ENCODE data around the gene PARD3B. TPM values are rescaled to one million over a fixed set of nuclear protein-coding genes. Genes with fewer than 3 reads are reported as not detected.

PARD3B gene
- total RNA-seq, 2 donors from 2014 or later: 15.0 to 17.8 TPM

- Histone ChIP-seq H3K4me3 (no peak overlapping the region), H3K9me3 (no peaks in the 10 kb centered on the region), H3K27ac (no peak overlapping the region), H3K27me3 (no peaks in the 10 kb centered on the region), H3K36me3 (replicated peaks in 1 of 2; ENCODE audit: insufficient read depth in 1 of 2, low read depth in 2 of 2) (no peaks in the 10 kb centered on the region), H3K4me1 (no peaks in the 10 kb centered on the region)
- intact Hi-C loops (cut with DNase I): no loop called here
- TF ChIP-seq CTCF (IDR thresholded peaks at IDR 0.05): no peak
- TF ChIP-seq POLR2A (IDR thresholded peaks at IDR 0.05): no peak
- no peak for DNase-seq
- 82 to 100% methylated on average over 1 of the region's 1 CpG for WGBS, 2 donors
- no peak for ATAC-seq
Observed at GRCh38 chr2:205235434-205235833, 690.2 kb downstream of the PARD3B start.

GRCh38 chr2:205237524-205237923, 692.2 kb downstream of the PARD3B start:
- 92% methylated on average over 3 of the region's 3 CpGs for WGBS, 2 donors
- Histone ChIP-seq H3K27ac (no peak overlapping the region), H3K27me3 (no peaks in the 10 kb centered on the region), H3K4me1 (no peaks in the 10 kb centered on the region), H3K4me3 (no peak overlapping the region), H3K9me3 (no peaks in the 10 kb centered on the region), H3K36me3 (replicated peaks in 1 of 2; ENCODE audit: insufficient read depth in 1 of 2, low read depth in 2 of 2) (no peaks in the 10 kb centered on the region)
- ATAC-seq: no peak
- no peak for TF ChIP-seq POLR2A (IDR thresholded peaks at IDR 0.05)
- no peak for TF ChIP-seq CTCF (IDR thresholded peaks at IDR 0.05)
- no peak for DNase-seq
- intact Hi-C loops (cut with DNase I): no loop called here

GRCh38 chr2:205245001-205245400, 699.7 kb downstream of the PARD3B start:
- Histone ChIP-seq H3K27ac (no peak overlapping the region), H3K4me1 (no peaks in the 10 kb centered on the region), H3K4me3 (no peak overlapping the region), H3K36me3 (replicated peaks in 1 of 2; ENCODE audit: insufficient read depth in 1 of 2, low read depth in 2 of 2) (no peaks in the 10 kb centered on the region), H3K27me3 (no peaks in the 10 kb centered on the region), H3K9me3 (no peaks in the 10 kb centered on the region)
- intact Hi-C loops (cut with DNase I): no loop called here
- DNase-seq: no peak
- 94 to 95% methylated on average over 3 of the region's 3 CpGs for WGBS, 2 donors
- ATAC-seq: no peak
- TF ChIP-seq CTCF (IDR thresholded peaks at IDR 0.05): no peak
- no peak for TF ChIP-seq POLR2A (IDR thresholded peaks at IDR 0.05)

GRCh38 chr2:205245652-205246051, 700.4 kb downstream of the PARD3B start:
- no peaks in the 10 kb centered on the region for H3K27me3 ChIP-seq
- no peak overlapping the region for H3K27ac ChIP-seq
- no peaks in the 10 kb centered on the region for H3K36me3 ChIP-seq (replicated peaks in 1 of 2; ENCODE audit: insufficient read depth in 1 of 2, low read depth in 2 of 2)
- no peak for ATAC-seq
- TF ChIP-seq POLR2A (IDR thresholded peaks at IDR 0.05): no peak
- TF ChIP-seq CTCF (IDR thresholded peaks at IDR 0.05): no peak
- intact Hi-C loops (cut with DNase I): no loop called here
- no peak for DNase-seq
- no peak overlapping the region for H3K4me3 ChIP-seq
- no peaks in the 10 kb centered on the region for H3K4me1 ChIP-seq
- H3K9me3 ChIP-seq: no peaks in the 10 kb centered on the region
- WGBS, 2 donors: 78 to 85% methylated on average over 2 of the region's 2 CpGs

- H3K9me3 ChIP-seq: no peaks in the 10 kb centered on the region
- ATAC-seq (no peak), DNase-seq (no peak)
- H3K4me3 ChIP-seq: no peak overlapping the region
- intact Hi-C loops (cut with DNase I): no loop called here
- no peak overlapping the region for H3K27ac ChIP-seq
- H3K4me1 ChIP-seq: no peaks in the 10 kb centered on the region
- no peak for TF ChIP-seq POLR2A (IDR thresholded peaks at IDR 0.05)
- TF ChIP-seq CTCF (IDR thresholded peaks at IDR 0.05): no peak
- 85 to 87% methylated on average over 2 of the region's 2 CpGs for WGBS, 2 donors
- H3K27me3 ChIP-seq: no peaks in the 10 kb centered on the region
- no peaks in the 10 kb centered on the region for H3K36me3 ChIP-seq (replicated peaks in 1 of 2; ENCODE audit: insufficient read depth in 1 of 2, low read depth in 2 of 2)
Observed at GRCh38 chr2:205259121-205259520, 713.8 kb downstream of the PARD3B start.
